Stimulated activated naive B cell treated with anti-CD40 and anti-IgM and Interleukin-4, amounts not matched to agents 10 μg/mL and 1 μg/mL and 100 μg/mL, for 72 hours (primary cell): ENCODE measurements around the gene SSBP2.

Source experiments
- ATAC-seq, 2 donors: fragments of 150-1000 bp; cut with Tn5 transposase; replicated peaks; 2 replicates each; pipeline ENCODE4 v1.10.0; 2021; ENCODE audit warnings: moderate library complexity in 1 of 2
- DNase-seq: peaks from one replicate; pipeline ENCODE4 v3.0.0; 2021
- H3K27ac Mint-ChIP-seq: one replicate; pipeline ENCODE4 v1.8.0; 2022; ENCODE audit warnings: mild to moderate bottlenecking, mixed read lengths
- H3K27me3 Mint-ChIP-seq, 2 donors: one replicate each; pipeline ENCODE4 v1.8.0; 2022; ENCODE audit warnings: mixed read lengths in 2 of 2
- H3K36me3 Mint-ChIP-seq, 2 donors: one replicate each; pipeline ENCODE4 v1.8.0; 2022; ENCODE audit warnings: mixed read lengths in 2 of 2, mild to moderate bottlenecking in 1 of 2
- H3K4me1 Mint-ChIP-seq, 2 donors: one replicate each; pipeline ENCODE4 v1.8.0; 2022; ENCODE audit warnings: mixed read lengths in 2 of 2, mild to moderate bottlenecking in 1 of 2
- H3K4me3 Mint-ChIP-seq, 2 donors: one replicate each; pipeline ENCODE4 v1.8.0; 2022; ENCODE audit warnings: mild to moderate bottlenecking in 2 of 2, mixed read lengths in 2 of 2, moderate library complexity in 1 of 2
- H3K9me3 Mint-ChIP-seq, 2 donors: one replicate each; pipeline ENCODE4 v1.8.0; 2022; ENCODE audit warnings: mixed read lengths in 2 of 2, mild to moderate bottlenecking in 1 of 2

The SSBP2 gene

DNA sequence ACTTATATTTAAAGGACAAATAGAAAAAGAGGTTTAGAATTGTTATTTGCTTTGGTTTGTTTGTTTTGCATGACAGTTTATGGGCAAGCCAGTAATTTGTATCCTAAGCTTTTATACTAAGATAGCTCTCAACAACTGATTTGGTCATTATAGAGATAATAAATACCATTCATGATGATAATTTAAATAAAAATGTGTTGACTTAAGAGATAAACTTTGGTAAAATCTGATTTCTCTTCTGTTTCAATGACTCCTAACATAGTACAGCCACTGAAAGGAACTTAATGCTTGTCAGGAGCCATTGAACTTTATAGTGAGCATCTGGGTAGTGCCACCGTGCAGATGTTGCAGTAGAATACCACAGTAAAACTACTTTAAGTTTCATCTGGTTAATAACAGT is 196.2 kb downstream of the SSBP2 start:
- ATAC-seq (no peak), DNase-seq (no peak)
- Mint-ChIP-seq H3K36me3 (peaks cover 5 to 7% of the 10 kb centered on the region in 2 donors), H3K9me3 (no peaks in the 10 kb centered on the region), H3K27ac (no peak overlapping the region), H3K4me3 (no peak overlapping the region), H3K4me1 (peaks cover 17 to 19% of the 10 kb centered on the region in 2 donors), H3K27me3 (no peaks in the 10 kb centered on the region)

DNA sequence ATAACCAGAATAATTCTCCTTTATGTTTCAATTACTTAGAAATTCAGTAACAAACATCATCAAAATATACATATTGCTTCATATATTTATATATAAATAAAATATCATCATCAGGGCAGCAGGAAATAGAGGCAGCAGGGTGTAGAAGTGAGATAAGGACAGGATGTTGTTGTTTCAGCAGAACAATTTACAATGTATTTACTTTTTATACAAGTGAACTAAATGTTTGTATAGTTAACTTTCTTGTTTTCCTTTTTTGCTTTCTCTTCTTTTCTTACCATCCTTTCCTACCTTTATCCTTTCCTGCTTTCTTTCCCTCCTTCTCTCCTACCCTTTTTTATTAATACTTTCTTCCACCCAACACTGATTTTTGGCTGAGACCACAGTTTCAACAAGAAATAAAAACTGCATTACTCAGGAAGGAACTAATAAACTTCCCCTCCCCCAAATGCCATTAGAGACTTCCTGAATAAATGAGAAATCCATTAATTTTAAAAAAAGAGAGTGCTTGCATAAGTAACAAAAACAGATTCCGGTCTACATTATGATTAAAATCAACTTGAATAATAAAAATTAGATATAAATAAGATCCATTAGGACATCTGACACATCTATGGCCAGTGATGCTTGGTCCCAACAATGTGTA is 197.2 kb downstream of the SSBP2 start:
- H3K27ac Mint-ChIP-seq, result no peak overlapping the region
- ATAC-seq (no peak), DNase-seq (no peak)
- H3K27me3 Mint-ChIP-seq, result no peaks in the 10 kb centered on the region
- H3K36me3 Mint-ChIP-seq, result peaks cover 7 to 9% of the 10 kb centered on the region in 2 donors
- H3K4me3 Mint-ChIP-seq, result no peak overlapping the region
- peaks cover 17 to 19% of the 10 kb centered on the region in 2 donors for H3K4me1 Mint-ChIP-seq
- H3K9me3 Mint-ChIP-seq, result no peaks in the 10 kb centered on the region

DNA sequence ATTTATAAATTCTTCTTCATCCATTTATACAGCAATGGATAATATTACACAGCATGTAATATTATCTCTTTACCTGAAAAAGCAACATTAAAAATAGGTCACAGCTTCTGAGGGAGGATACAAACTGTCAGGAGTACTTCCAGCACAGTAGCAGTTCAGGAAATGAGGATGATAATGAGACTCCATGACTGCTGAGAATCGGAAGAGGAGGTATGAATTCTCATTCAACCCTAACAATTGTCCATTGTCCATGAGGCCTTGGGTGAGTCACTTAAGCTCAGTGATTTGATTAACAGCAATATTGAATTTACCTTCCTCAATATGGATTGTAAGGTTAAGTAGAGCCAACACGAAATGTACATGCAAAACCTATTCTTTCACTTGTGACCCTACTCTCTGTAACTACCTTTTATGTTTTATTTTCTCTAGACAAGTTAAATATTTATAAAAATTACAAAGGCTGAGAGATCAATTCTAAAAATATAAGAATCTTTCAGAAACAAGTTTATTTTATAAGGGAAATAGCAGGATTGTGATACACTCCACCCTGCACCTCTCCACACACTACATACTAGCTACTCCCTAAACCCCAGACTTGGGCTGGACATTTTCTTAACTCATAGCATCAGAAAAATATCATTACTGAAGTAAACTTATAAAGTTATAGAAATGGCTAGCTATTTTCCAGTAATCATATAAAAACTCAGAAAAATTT is 197.9 kb downstream of the SSBP2 start:
- DNase-seq (no peak), ATAC-seq (no peak)
- Mint-ChIP-seq H3K27me3 (no peaks in the 10 kb centered on the region), H3K4me3 (no peak overlapping the region), H3K9me3 (no peaks in the 10 kb centered on the region), H3K4me1 (peaks cover 17 to 19% of the 10 kb centered on the region in 2 donors), H3K27ac (no peak overlapping the region), H3K36me3 (peaks cover 4 to 5% of the 10 kb centered on the region in 2 donors)

DNA sequence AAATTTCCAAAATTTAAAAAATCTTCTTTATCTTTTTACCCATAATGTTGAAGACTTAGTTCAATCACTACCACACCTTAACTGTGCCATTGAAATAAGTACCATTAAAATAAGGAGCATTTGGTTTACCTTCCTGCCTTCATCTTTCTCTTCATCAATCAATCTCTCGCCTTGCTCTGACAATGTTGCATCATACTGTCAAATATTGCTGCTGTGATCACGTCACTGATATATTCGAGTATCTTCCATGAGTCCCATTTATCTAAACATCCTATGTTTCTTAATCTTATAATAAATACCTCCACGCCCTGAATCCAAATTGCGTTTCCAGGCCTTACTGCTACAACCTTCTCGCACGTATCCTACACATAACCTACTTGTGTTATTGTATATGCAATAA is 201.8 kb downstream of the SSBP2 start:
- H3K27ac Mint-ChIP-seq, result no peak overlapping the region
- H3K4me1 Mint-ChIP-seq, result peaks cover 2 to 11% of the 10 kb centered on the region in 2 donors
- ATAC-seq, result no peak
- H3K9me3 Mint-ChIP-seq, result peaks cover 0 to 4% of the 10 kb centered on the region in 2 donors
- peaks cover 11 to 17% of the 10 kb centered on the region in 2 donors for H3K36me3 Mint-ChIP-seq
- DNase-seq, result no peak
- no peak overlapping the region for H3K4me3 Mint-ChIP-seq
- no peaks in the 10 kb centered on the region for H3K27me3 Mint-ChIP-seq

DNA sequence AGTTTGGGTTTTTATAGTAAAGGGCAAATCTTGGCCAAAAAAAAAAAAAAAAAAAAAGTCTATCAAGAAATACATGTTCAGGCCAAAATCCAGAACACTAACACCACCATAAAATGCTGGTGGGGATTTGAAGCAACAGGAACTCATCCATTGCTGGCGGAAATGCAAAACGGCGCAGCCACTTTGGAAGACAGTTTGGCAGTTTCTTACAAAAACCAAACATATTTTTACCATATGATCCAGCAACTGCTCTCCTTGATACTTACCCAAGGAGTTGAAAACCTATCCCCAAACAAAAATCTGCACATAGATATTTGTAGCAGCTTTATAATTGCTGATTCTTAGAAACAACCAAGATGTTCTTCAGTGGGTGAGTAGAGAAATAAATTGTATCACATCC is 203.9 kb downstream of the SSBP2 start:
- H3K4me3 Mint-ChIP-seq, result no peak overlapping the region
- ATAC-seq (no peak), DNase-seq (no peak)
- no peaks in the 10 kb centered on the region for H3K27me3 Mint-ChIP-seq
- H3K36me3 Mint-ChIP-seq, result peaks cover 25 to 33% of the 10 kb centered on the region in 2 donors
- H3K4me1 Mint-ChIP-seq, result peaks cover 1 to 8% of the 10 kb centered on the region in 2 donors
- H3K27ac Mint-ChIP-seq, result no peak overlapping the region
- peaks cover 9 to 14% of the 10 kb centered on the region in 2 donors for H3K9me3 Mint-ChIP-seq

DNA sequence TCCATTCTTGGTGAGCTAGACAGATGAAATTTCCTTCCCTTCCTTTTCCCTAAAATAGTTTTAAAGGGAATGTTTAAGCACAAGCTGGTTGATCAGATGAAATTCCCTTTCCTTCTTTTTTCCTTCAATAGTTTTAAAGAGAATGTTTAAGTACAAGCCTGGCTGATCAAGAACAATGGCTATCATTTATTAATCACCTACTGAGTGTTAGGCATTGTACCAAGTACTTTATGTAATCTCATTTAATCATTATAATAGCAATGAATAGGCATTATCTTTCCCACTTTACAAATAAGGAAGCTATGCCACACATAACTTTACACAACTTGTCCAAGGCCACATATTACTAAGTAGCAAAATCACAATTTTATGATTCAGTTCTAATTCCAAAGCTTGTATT is 205.0 kb downstream of the SSBP2 start:
- no peak for ATAC-seq
- Mint-ChIP-seq H3K9me3 (peaks cover 9 to 15% of the 10 kb centered on the region in 2 donors), H3K4me3 (no peak overlapping the region), H3K4me1 (peaks cover 1 to 16% of the 10 kb centered on the region in 2 donors), H3K36me3 (peaks cover 29 to 44% of the 10 kb centered on the region in 2 donors), H3K27me3 (no peaks in the 10 kb centered on the region), H3K27ac (no peak overlapping the region)
- no peak for DNase-seq

DNA sequence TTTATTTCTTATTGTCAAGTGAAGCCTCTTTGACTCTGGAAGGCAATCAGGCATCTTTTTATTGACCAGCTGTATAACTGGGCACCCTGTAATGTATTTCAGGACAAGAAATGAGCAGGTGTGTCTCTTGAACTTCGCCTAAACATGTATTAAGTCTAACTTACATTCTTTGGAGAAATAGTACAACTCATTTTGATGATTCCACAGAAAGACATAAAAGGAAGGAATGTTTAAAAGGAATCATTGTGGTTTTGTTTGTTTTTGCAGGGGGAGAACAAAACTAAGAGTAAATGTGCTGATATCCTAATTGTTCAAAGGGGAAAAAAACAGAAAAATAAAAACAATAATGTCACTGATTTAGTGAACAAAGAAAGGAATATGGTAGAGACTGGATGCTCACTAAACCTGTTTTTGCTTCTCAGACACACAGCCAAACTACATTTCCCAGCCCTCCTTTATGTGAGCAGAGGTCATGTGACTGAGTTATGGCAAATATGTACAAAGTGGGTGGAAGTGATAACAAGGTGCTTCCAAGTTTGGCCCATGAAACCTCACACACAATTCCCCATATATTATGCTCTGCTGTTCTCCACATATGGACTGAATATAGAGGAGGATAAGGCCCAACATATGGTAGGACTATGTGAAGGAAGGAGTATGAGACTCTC is 206.4 kb downstream of the SSBP2 start:
- no peak for DNase-seq
- no peak overlapping the region for H3K4me3 Mint-ChIP-seq
- ATAC-seq, result no peak
- H3K27me3 Mint-ChIP-seq, result no peaks in the 10 kb centered on the region
- peaks cover 1 to 16% of the 10 kb centered on the region in 2 donors for H3K4me1 Mint-ChIP-seq
- H3K9me3 Mint-ChIP-seq, result peaks cover 9 to 19% of the 10 kb centered on the region in 2 donors
- peaks cover 35 to 55% of the 10 kb centered on the region in 2 donors for H3K36me3 Mint-ChIP-seq
- H3K27ac Mint-ChIP-seq, result no peak overlapping the region

DNA sequence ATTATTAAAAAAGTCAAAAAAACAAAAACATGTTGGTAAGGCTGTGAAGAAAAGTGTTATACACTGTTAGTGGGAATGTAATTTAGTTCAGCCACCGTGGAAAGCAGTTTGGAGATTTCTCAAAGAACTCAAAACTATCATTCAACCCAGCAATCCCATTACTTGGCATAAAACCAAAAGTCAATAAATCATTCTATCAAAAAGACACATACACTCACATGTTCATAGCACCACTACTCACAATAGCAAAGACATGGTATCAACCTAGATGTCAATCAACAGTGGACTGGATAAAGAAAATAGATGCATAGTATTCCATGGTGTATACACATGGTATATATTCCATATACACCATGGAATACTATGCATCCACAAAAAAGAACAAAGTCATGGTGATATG is 208.7 kb downstream of the SSBP2 start:
- DNase-seq (no peak), ATAC-seq (no peak)
- H3K27ac Mint-ChIP-seq, result no peak overlapping the region
- no peak overlapping the region for H3K4me3 Mint-ChIP-seq
- peaks cover 9 to 21% of the 10 kb centered on the region in 2 donors for H3K9me3 Mint-ChIP-seq
- peaks cover 6 to 37% of the 10 kb centered on the region in 2 donors for H3K4me1 Mint-ChIP-seq
- peaks cover 40 to 52% of the 10 kb centered on the region in 2 donors for H3K36me3 Mint-ChIP-seq
- no peaks in the 10 kb centered on the region for H3K27me3 Mint-ChIP-seq

DNA sequence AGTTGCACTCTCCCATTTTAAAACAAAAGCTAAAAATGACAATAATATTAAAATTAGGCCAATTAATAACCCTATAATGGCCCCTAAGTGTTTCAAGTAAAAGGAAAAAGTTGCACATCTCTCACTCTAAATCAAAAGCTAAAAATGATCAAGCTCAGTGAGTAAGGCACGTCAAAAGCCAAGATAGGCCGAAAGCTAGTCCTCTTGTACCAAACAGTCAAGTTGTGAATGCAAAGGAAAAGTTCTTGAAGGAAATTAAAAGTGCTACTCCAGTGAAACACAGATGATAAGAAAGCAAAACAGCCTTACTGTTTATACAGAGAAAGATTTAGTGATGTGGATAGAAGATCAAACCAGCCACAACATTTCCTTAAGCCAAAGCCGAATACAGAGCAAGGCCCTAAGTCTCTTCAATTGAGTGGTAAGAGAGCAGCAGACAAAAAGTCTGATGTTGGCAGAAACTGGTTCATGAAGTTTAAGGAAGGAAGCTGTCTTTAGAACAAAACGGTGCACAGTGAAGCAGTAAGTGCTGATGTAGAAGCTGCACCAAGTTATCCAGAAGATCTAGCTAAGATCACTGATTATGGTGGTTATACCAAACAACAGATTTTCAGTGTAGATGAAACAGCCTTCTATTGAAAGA is 212.9 kb downstream of the SSBP2 start:
- Mint-ChIP-seq H3K27me3 (no peaks in the 10 kb centered on the region), H3K36me3 (peaks cover 28 to 39% of the 10 kb centered on the region in 2 donors), H3K4me3 (no peak overlapping the region), H3K27ac (no peak overlapping the region), H3K4me1 (peaks cover 14 to 52% of the 10 kb centered on the region in 2 donors), H3K9me3 (peaks cover 5 to 11% of the 10 kb centered on the region in 2 donors)
- ATAC-seq (no peak), DNase-seq (no peak)

DNA sequence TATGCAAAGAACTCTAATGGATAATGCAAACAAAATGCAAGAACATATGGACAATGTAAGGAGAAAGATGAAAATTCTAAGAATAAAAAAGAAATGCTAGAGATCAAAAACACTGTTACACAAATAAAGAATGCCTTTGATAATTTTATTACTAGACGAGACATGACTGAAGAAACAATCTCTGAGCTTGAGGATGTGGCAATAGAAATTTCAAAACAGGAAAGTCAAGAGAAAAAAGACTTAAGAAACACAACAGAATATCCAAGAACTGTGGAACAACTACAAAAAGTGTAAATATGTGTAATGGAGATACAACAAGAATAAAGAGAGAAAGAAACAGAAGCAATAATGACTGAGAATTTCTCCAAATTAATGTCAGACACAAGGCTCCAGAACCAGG is 216.5 kb downstream of the SSBP2 start:
- no peak for ATAC-seq
- H3K27ac Mint-ChIP-seq, result no peak overlapping the region
- peaks cover 10 to 19% of the 10 kb centered on the region in 2 donors for H3K36me3 Mint-ChIP-seq
- no peak overlapping the region for H3K4me3 Mint-ChIP-seq
- H3K27me3 Mint-ChIP-seq, result no peaks in the 10 kb centered on the region
- peaks cover 0 to 2% of the 10 kb centered on the region in 2 donors for H3K9me3 Mint-ChIP-seq
- DNase-seq, result no peak
- peaks cover 24 to 50% of the 10 kb centered on the region in 2 donors for H3K4me1 Mint-ChIP-seq

DNA sequence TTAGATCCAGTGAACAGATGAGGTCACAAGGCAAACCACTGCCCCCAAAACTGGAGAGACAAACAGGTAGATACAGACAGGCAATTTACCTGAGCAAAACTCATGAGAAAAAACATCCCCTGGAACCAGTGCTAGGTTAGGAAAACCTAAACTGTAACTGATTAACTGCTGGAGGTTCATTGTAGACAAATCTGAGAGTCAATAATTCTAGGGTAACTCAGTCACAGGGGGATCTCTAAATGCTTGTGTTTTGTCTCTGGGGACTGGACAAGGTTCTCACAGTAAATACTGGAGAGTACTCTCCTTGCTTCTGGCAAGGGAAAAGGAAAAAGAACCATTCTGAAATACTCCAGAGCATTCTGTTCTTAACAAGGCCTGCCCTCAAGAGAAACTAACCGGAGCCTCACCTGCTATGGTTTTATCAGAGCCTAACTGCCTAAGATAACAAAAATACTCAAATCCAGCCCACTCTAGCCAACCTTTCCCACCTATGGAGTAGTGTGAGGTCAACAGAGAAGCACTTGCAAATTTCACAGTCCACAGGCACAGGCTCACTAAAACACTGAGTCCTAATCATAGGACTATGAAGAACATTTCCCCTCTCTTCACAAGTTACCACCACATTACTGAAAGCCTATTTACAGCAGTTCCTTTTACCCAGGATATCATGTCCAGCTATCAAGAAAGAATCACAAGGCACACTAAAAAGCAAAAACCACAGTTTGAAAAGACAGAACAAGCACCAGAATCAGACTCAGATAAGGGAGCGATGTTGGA is 217.1 kb downstream of the SSBP2 start:
- H3K9me3 Mint-ChIP-seq, result no peaks in the 10 kb centered on the region
- ATAC-seq (no peak), DNase-seq (no peak)
- no peak overlapping the region for H3K27ac Mint-ChIP-seq
- H3K36me3 Mint-ChIP-seq, result peaks cover 5 to 16% of the 10 kb centered on the region in 2 donors
- H3K27me3 Mint-ChIP-seq, result no peaks in the 10 kb centered on the region
- peaks cover 25 to 48% of the 10 kb centered on the region in 2 donors for H3K4me1 Mint-ChIP-seq
- H3K4me3 Mint-ChIP-seq, result no peak overlapping the region

DNA sequence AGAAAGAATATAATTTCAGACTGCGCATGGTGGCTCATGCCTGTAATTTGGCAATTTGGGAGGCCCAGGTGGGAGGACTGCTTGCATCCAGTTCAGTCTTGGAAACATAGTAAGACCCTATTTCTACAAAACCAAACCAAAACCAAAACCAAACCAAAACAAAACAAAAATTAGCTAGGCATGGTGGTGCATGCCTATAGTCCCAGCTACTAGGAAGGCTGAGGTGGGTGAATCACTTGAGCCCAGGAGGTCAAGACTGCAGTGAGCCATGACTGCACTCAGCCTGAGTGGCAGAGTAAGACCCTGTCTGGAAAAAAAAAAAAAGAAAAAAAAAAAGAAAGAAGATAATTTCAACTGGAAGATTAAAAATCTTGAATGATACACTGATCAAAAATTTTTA is 220.0 kb downstream of the SSBP2 start:
- no peaks in the 10 kb centered on the region for H3K9me3 Mint-ChIP-seq
- no peak overlapping the region for H3K4me3 Mint-ChIP-seq
- H3K27ac Mint-ChIP-seq, result no peak overlapping the region
- peaks cover 22 to 37% of the 10 kb centered on the region in 2 donors for H3K4me1 Mint-ChIP-seq
- DNase-seq (no peak), ATAC-seq (peak; percentile 44 to 48)
- no peaks in the 10 kb centered on the region for H3K27me3 Mint-ChIP-seq
- peaks cover 10 to 12% of the 10 kb centered on the region in 2 donors for H3K36me3 Mint-ChIP-seq

DNA sequence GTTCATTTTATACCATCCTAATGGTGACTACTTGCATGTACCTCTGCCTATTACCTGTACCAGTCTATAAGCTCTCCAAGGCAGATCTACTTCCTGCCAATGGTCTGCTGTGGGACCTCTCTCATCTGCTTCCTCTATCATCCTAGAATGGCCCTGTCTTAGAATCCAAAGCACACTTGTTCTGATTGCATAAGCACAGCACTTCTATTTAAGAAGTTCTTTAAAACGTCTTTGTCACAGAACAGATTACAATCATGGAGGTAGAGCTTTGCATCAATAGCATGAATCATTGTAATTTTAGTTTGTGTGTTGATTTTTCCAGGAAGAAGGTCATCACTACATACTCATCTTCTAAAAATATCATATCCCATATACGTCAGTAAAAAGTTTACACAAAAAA is 225.2 kb downstream of the SSBP2 start:
- Mint-ChIP-seq H3K36me3 (peaks cover 5 to 7% of the 10 kb centered on the region in 2 donors), H3K4me3 (no peak overlapping the region), H3K9me3 (no peaks in the 10 kb centered on the region), H3K27me3 (no peaks in the 10 kb centered on the region), H3K27ac (no peak overlapping the region), H3K4me1 (peaks cover 11 to 26% of the 10 kb centered on the region in 2 donors)
- peak in 1 of 2 donors; percentile 20 for ATAC-seq
- no peak for DNase-seq

DNA sequence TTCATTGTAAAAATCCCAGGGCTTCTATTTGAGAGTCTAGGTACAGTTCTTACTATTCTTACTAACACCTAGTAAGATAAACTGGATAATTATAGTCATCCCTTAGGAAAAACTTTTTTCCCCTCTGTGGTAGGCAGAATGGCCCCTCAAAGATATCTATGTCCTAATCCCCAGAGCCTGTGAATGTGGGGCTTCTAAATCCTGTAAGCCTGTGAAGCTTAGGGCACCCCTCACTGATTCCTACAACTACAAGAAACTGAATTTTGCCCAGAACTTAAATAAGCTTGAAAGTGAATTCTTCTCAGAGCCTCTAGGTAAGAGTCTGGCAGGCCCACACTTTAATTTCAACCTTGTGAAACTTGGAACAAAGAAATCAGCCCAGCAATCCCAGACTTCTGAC is 226.9 kb downstream of the SSBP2 start:
- Mint-ChIP-seq H3K4me1 (peaks cover 10 to 27% of the 10 kb centered on the region in 2 donors), H3K36me3 (peaks cover 0 to 5% of the 10 kb centered on the region in 2 donors), H3K4me3 (no peak overlapping the region), H3K9me3 (no peaks in the 10 kb centered on the region), H3K27me3 (no peaks in the 10 kb centered on the region), H3K27ac (no peak overlapping the region)
- no peak for DNase-seq
- no peak for ATAC-seq
